Effector CD4-positive, alpha-beta T cell (primary cell): Measurements from ENCODE around the gene SNX22.

Source experiments
- DNase-seq: peaks from one replicate; pipeline ENCODE4 v3.0.0-alpha.2; 2020

The SNX22 gene

DNA sequence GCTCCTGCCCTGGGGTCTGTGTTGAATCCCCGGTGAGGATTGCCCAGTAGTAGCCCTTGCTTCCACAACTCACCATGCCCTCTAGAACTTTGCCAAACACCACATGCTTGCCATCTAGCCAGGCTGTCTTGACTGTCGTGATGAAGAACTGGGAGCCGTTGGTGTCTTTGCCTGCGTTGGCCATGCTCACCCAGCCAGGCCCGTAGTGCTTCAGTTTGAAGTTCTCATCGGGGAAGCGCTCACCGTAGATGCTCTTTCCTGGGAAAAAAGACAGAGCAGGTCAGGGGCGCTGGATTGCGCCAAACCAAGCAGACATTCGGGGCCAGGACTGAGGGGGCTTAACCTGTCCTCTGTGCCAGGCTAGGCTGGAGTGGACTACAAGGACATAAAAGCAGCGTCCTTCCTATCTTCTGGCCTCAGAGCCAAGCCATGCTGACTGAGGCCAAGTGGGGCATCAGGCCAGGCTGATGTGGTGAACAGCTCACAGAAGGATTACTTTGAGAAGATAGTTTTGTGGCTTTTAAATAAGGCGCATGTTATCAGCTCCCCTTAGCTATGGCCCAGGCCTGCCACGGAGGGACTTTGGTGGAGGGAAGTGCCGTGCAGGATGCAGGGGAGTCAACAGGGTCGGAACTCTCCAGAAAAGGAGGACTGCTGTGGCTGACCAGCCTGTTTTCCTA is 5.3 kb downstream of the SNX22 start:
- no peak for DNase-seq

DNA sequence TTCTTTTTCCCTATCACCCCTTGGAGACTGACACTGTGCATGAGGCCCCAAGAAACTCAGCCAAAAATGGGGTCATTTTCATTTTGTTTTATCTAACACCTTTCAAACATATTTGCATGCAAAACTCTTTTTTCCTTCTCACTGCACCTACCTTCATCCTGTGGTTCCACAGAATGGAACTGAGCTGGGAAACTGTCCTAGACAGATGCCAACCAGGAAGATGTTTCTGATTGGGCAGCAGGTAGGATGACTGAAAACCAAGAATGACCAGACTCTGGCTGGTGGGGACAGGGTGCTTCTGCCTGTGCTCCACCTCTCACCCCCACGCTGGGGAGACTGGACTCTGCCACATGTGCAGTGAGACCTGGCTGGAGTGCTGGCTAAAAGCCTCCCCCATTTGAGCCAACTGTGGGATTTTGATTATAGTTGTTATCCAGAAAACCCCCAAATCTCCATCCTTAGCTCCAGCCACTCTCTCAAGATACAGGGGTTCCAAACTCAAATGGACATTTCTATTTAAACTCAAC is 6.1 kb downstream of the SNX22 start:
- no peak for DNase-seq

DNA sequence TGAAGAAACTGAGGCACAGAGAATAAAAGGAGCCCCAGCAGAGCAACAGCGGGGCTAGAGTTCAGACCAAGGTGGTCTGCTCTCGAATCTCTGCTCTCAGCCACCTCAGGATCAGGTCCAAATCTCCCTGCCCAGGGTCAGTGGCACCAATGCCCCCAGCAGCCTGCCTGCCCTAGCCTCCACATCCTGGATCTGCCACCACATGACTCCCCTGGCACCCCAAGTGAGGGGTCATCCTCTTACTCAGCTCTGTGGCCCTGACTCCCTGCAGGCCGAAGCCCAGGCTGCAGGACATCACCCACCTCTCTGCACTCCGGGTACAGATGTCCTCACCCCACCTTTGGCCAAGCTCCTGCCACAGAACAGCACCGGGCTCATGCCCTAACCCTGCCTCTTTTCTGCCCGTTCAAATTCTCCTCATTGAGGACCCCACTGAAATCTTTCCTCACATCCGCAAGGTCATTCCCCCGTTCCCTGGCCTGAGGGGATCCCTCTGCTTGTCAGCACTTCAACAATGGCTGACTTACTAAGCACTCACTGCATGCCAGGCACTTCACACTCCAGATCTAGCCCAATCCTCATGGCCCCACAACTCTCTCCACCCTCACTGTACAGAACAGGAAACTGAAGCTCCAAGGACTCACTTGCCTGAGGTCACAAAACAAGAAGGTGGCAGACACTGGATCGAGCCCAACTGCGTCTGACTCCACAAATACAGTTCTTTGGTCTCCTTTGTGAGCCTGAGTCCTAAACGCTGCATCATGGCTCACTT is 7.0 kb downstream of the SNX22 start:
- no peak for DNase-seq

DNA sequence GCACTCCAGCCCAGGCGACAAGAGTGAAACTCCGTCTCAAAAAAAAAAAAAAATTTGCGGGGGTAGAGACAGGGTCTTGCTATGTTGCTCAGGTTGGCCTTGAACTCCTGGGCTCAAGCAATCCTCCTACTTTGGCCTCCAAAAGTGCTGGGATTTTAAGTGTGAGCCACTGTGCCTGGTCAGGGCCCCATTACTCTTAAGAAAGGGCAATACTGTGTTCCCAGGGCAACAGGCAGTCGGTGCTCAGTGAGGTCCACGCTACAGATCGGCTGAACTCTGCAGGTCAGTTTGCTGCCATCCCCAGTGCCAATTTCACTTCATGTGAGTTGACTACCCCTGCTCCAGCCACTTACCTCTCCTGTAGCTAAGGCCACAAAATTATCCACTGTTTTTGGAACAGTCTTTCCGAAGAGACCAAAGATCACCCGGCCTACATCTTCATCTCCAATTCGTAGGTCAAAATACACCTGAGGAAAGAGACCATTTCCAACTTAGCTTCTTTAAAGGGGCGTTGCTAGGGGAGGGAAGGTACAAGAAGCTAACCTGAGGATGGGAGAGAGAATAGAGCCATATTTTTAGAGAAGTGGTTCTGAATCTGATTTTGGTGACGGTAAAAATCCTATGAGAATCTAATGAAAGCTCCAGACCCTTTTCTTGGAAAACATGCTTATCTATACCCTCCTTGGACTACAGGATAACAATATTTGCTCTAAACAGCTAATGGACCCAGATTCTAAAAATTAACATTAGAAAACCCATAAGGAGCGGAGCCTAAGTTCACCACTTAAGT is 10.4 kb downstream of the SNX22 start:
- DNase-seq = no peak

DNA sequence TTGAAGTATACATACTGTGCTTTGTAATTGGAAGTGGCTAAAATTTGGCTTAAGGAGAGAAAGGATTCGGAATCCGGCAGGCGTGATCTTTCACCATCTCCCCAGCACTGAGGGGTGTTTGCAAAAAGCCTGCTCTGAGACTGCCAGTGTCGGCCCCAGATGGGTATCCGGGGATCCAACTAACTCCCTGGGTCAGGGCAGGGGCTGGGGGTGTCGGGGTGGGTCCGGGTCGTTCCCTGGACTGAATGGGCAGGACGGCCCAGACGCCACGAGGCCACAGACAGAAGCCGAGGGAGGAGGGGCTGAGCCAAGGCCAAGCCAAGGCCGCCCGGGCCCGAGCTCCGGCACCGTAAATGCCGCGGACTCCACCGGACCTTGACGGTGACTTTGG is 10.9 kb downstream of the SNX22 start:
- DNase-seq = no peak

DNA sequence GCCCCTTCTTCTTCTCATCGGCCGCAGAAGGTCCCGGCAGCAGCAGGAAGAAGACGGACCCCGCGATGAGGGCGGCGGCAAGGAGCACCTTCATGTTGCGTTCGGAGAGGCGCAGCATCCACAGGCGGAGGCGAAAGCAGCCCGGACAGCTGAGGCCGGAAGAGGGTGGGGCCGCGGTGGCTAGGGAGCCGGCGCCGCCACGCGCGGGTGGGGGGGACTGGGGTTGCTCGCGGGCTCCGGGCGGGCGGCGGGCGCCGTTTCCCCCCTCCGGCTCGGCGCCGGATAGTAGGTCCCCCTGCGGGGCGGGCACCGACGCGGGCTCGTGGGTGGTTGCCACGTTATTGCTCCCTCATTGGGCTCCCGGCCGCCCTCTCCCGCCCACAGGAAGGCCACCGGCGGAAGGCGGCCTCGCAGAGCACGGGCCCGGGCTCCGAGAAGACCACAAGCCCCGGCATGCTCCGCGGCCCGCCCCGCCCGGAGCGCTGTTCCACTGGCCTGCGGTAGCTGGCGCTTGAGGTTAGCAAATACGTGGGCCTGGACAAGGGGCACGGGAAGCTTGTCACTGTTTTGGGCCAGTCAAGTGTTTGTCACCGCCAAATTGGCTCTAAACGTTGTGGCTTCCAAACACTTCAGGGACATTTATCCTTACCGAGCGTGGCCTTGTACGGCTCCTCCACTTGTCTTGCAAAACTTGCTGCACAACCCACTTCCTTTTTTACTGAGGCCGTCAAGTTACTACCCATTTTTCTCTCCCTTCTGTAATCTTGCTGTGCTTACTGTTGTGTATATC is 11.5 kb downstream of the SNX22 start, which contains the start of gene PPIB:
Gene PPIB (minus strand): TSS at position 154 of the 790 bp plus-strand sequence. CDS start 36 bp downstream, at position 118.
- DNase-seq = peak; percentile 93

DNA sequence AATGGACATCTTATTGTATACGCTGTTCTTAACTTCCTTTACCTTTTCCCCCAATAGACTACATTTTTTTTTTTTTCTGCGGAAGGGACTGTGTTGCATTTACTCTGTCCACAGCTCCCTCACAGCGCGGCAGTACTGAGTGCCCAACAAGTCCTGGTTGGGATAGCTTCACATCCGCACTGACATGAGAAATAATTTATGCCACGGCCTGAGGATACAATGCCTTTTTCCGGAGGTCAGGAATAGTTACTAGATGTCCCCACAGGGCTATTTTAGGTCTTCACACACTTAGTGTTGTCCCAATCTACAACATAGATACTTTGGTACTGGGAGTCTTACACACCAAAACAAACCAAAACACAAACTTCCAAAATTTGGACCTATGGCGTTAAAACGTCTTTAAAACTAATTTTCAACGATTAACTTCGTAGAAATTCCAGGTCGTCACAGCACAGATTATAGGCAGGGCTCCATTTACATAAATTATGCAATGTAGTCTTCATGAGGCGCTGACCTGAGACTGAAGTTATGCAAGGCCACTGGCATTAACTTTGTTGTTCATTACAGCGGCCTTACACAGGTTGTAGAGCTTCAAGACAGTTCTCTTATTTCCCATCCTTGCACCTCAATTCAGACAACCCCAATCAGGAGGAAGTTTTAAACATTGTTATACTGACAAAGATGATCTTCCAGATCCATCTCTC is 12.3 kb downstream of the SNX22 start:
- no peak for DNase-seq

DNA sequence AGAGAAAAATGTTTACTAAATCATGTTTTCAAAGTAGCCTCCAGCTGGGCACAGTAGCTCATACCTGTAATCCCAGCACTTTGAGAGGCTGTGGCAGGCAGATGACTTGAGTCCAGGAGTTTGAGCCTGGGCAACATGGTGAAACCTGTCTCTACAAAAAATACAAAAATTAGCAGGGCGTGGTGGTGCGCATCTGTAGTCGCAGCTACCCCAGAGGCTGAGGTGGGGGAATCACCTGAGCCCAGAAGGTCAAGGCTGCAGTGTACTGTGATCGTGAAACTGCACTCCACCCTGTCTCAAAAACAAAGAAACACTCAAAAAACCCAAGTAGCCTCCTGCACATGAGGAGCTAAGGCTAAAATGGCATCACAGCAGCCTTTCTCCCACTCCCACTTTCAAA is 12.9 kb downstream of the SNX22 start:
- no peak for DNase-seq

DNA sequence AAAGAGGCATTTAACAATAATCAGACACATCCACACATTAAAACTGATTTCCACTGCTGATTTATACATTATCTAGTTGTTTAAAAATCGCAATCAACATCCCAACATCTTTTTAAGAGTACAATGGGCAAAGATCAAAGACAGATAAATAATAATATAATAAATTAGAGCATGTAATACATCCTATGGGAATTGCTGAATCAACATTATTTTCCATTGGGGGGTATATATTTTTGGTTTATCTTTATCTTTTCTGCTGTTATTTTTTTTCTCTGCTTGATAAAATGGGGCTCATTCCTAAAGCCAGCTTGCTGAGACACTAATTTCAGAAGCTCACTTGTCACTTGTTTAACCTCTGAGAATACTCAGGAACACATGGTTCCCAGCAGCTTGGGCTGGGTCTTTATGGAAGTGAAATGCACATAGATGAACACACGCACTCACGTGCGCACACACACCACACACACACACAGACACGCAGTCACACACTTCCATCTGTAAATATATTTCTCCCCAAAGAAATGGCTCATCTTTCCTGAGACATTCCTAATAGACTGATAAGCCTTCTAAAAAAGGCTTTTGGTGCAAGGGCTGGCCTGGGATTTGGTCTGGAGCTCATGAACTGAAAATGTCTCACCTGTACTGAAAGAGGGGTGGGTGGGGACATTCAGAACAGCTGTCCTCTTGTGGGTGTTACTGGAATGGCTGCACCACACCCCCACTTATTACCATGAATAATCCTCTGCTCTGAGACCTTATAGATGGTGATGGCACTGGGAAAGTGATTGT is 14.8 kb downstream of the SNX22 start:
- no peak for DNase-seq

DNA sequence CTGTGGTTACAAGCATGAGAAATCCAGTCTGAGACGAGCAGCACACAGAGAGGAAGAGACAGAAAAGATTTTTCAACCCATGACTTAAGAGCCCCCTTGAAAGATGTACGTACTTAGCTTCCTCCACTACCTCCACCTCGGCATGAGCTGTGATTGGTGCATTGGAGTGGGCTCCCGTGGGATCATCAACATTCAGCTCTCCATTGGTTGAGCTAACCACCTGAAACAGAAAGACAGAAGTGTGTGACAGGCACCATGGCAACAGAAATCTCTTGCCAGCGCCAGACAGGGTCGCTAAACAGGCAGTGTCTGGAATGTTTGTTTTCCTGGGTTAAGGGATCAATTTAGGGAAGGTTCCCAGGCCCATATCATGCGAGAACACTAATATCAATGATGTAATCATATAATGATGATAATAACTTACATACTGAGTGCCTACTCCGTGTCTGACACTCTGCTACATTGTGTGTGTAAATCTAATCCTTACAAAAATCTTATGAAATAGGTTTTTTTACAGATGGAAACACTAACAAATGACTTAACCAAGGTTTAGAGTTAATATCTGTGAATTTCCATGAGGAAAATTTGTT is 28.8 kb downstream of the SNX22 start:
- DNase-seq = no peak

DNA sequence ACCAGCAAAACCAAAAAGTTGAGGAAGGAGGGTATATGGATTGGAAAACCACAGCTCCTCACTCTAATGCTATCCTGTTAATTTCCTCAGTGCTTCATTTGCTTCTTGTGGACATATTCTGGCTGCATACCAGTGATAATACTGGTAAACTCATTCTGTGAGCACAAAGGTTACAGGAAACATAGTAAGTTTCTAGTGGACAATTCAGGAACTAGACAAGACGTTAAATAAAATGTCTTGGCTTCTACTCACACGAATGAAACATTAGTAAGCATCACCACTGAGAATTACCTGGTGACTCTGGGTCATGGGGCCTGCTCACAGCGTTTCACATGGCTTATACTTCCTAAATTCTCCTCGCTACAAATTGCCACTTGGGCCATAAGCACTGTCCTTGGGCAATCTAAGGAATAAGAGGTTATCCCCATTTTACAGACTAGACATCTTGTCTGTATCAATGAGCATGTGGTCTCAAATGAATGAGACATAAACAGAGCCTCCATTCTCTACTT is 31.4 kb downstream of the SNX22 start:
- DNase-seq = no peak

DNA sequence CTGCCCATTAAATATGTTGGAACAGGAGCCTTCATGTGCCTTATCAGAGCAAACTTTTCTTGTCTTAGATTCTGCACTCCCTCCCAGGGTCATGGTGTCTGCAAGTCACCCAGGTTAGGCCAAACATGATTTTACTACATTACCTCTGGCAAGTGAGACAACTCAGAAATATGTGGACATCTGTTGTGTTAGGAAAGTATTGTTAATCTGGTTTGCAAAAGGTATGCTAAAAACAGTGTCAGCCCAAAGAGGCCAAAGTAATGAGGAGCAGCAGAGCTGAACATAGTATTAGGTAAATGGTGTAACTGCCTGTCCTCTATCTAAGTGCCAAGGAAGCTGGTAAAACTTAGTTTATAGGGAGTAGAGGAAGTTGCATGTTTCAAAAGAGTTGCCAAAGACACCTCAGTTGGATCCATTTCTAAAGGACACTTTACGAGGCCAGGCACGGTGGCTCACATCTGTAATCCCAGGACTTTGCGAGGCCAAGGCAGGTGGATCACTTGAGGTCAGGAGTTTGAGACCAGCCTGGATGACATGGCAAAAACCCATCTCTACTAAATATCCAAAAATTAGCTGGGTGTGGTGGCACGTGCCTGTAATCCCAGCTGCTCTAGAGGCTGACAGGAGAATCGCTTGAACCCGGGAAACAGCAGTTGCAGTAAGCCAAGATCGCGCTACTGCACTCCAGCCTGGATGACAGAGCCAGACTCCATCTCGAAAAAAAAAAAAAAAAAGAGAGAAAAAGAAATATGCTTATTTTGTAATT is 33.8 kb downstream of the SNX22 start:
- DNase-seq = no peak

DNA sequence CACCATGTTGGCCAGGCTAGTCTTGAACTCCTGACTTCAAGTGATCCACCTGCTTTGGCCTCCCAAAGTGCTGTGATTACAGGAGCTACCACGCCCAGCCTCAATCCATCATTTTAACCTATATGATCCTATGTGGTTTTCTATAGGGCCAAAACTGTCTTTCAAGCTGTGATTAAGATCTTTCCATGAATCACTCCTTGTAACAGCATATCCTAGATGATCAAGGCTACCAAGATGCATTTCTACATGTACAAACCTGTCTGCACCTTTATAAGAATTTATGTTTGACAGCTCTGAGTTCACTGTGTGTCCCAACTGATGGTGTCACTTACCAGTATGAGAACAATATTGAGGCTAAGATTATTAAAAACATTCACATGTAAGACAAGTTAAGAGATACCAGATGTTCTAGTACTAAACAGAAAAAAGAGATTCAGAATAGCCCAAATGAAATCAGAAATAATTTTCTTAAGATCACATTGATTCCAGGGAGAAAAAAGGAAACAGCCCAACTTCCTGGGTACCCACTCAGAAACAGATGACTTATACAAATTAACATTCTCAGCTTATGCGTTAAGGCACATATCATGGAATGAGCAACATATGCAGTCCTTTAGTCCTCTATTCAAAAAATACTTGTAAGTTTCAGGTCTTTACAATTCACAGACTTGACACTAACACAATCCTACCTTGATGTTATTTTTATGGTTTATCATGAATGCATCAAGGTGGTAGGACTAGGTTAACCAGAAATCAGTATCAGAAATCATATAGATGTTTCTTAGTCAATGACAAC is 36.1 kb downstream of the SNX22 start:
- DNase-seq = no peak

DNA sequence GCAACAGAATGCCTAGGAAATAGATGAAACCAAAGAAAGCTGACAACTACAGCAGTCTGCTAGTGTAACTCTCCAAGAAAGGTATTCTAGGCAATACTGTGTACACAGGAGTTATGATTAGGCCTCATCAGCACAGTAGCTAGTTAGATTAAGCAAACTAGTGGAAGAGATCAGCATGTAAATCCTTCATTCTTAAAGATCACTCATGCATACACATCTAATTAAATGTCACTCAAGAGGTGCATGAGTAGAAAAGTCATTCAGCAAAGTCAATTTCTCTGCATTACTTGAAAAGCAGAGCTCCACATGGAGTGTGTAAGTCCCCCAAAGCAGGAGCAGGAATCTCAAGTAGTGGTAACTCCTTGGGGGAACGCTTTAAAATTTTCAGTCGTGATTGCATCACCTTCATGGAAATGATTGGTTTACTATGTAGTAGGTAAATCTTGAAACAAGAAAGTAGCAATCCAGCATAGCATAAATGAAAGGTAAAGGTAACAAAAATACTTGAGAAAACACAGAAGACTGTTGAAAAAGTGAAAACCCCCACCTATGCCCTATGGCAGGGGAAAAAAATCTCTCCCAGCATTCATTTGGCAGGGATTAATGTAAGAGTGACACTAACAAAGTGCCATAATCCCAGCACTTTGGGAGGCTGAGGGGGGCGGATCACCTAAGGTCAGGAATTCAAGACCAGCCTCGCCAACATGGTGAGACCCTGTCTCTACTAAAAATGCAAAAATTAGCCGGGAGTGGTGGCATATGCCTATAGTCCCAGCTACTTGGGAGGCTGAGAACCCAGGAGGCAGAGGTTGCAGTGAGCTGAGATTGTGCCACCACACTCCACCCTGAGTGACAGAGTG is 40.7 kb downstream of the SNX22 start:
- DNase-seq = no peak

DNA sequence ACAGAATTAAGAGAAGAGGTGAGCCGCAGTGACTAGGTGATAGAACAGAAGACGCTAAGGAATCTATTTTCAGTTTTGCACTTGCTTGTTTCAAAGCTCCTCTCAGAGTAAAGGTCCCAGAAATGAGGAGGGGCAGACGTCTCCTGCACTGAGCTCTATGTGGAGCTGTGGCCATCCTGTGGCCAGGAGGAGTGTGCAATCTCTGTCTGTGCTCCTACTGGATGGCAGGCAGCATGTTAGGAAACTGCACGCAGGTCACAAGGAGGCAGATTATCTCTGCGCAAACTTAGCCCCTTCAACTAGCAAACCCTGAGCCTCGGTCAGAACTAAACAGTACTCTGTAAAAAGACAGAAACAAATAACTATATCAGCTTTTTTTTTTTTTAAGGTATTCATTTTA is 42.4 kb downstream of the SNX22 start:
- no peak for DNase-seq

DNA sequence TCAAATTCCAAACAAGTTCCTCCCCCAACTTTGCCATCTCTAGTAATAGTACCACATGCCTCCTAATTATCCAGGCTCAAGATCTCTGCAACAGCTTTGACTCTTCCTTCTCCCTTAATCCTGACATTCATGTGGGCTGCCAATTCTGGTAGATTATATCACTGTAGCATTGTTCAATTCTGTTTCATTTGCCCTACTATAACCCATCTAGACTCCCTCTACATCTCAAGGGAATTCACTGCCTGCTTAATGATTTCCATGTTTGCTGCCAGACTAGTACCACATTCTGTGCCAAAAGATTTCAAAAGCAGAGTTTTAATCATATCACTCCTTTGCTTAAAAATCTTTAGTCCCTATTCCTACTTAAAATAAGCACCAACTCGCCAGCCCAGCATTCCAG is 45.9 kb downstream of the SNX22 start:
- no peak for DNase-seq

DNA sequence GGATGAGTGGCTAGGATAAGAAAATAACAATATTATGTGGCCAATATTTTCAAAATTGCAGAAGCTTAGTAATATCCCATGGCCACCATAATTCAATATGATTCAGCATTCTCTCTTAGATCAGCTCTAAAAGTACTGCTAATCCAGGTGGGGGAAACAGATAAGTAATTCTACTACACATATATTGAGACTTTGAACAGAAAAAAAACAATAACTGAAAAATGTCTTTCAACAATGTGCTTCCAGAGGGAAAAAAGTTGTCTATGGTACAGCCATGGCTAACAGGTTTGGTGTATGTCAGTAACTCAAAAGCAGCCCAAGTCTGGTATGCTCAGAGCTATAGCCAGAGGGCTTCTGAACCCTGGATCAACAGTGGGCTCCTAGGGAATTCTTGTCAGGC is 53.7 kb downstream of the SNX22 start:
- DNase-seq = no peak
